GM19463 (cell line): ENCODE data around the gene PHF19.

Experiments
- ATAC-seq: cut with Tn5 transposase; IDR thresholded peaks from one replicate; pipeline ENCODE4 v1.9.1; 2021; ENCODE audit warnings: mild to moderate bottlenecking, moderate library complexity; ENCODE audit not compliant: unreplicated experiment

PHF19 gene

GRCh38 chr9:120876842-120877240 is at the start of gene PHF19:
Gene PHF19, minus strand, starts transcription at chr9:120877188. Its CDS starts 2,447 bp downstream, at chr9:120874741.
- peak; percentile 12 for ATAC-seq

- peak; percentile 14 for ATAC-seq
Observed at GRCh38 chr9:120926397-120926928, 49.5 kb upstream of the PHF19 start, which contains the start of gene TRAF1. Gene TRAF1, minus strand, starts transcription at chr9:120926796. Its CDS starts 721 bp downstream, at chr9:120926075.

GRCh38 chr9:120925535-120926396 is 48.8 kb upstream of the PHF19 start:
- ATAC-seq, result peak; percentile 44

GRCh38 chr9:120924698-120925534 is 47.9 kb upstream of the PHF19 start:
- no peak for ATAC-seq

GRCh38 chr9:120923620-120924328 is 46.8 kb upstream of the PHF19 start:
- no peak for ATAC-seq

- no peak for ATAC-seq
Observed at GRCh38 chr9:120922404-120923195, 45.6 kb upstream of the PHF19 start.

- ATAC-seq, result no peak
Observed at GRCh38 chr9:120921661-120922181, 44.7 kb upstream of the PHF19 start.

GRCh38 chr9:120920806-120921178 is 43.8 kb upstream of the PHF19 start:
- ATAC-seq, result peak; percentile 42

GRCh38 chr9:120919843-120920805 is 43.1 kb upstream of the PHF19 start:
- no peak for ATAC-seq

- ATAC-seq, result no peak
Observed at GRCh38 chr9:120918931-120919842, 42.2 kb upstream of the PHF19 start.

- ATAC-seq, result no peak
Observed at GRCh38 chr9:120917929-120918762, 41.2 kb upstream of the PHF19 start.

- ATAC-seq, result no peak
Observed at GRCh38 chr9:120916991-120917880, 40.2 kb upstream of the PHF19 start.

GRCh38 chr9:120916588-120916987 is 39.6 kb upstream of the PHF19 start:
- no peak for ATAC-seq

- ATAC-seq, result no peak
Observed at GRCh38 chr9:120915854-120916470, 39.0 kb upstream of the PHF19 start.

GRCh38 chr9:120914953-120915352 is 38.0 kb upstream of the PHF19 start:
- ATAC-seq, result no peak
